HepG2 (cell line): Measurements from ENCODE around the gene SLC12A5. TPM values are rescaled to one million over a fixed set of nuclear protein-coding genes. Genes with fewer than 3 reads are reported as not detected.

Source experiments
- HDAC2 ChIP-seq: sonication (generic); formaldehyde crosslinking; IDR thresholded peaks from 2 replicates; pipeline ENCODE4 v1.4.0; 2020; ENCODE audit warnings: missing genetic modification reagents
- MAZ ChIP-seq, 2 experiments: sonication (generic) in 1 of 2; formaldehyde crosslinking in 1 of 2; IDR thresholded peaks; 2 replicates each; pipeline versions ENCODE4 v1.5.0 to v1.6.1; 2012 to 2020; ENCODE audit warnings: low read depth in 2 of 2, mild to moderate bottlenecking in 2 of 2, borderline replicate concordance in 1 of 2, improper control_type of control experiment in 1 of 2, low read length in 1 of 2, missing genetic modification reagents in 1 of 2, moderate library complexity in 1 of 2
- NCOA2 ChIP-seq: sonication (generic); formaldehyde crosslinking; IDR thresholded peaks from 2 replicates; pipeline ENCODE4 v1.8.0; 2022; ENCODE audit warnings: inconsistent platforms
- NFIB ChIP-seq: sonication (generic); formaldehyde crosslinking; IDR thresholded peaks from 2 replicates; pipeline ENCODE4 v1.9.0; 2021; ENCODE audit warnings: missing genetic modification reagents, mild to moderate bottlenecking, borderline replicate concordance
- NR2C2 ChIP-seq: sonication (generic); formaldehyde crosslinking; IDR thresholded peaks from 2 replicates; pipeline ENCODE4 v1.4.0; 2020; ENCODE audit warnings: missing genetic modification reagents, mild to moderate bottlenecking, moderate library complexity, borderline replicate concordance
- PHF8 ChIP-seq: sonication (generic); formaldehyde crosslinking; IDR thresholded peaks from 2 replicates; pipeline ENCODE4 v1.5.0; 2020; ENCODE audit warnings: missing genetic modification reagents
- REST ChIP-seq, 2 experiments: IDR thresholded peaks; 2 replicates each; pipeline ENCODE4 v1.6.1; 2011 to 2012; ENCODE audit warnings: low read length in 2 of 2, borderline replicate concordance in 1 of 2, low read depth in 1 of 2, mild to moderate bottlenecking in 1 of 2, moderate library complexity in 1 of 2
- SOX13 ChIP-seq, 3 experiments: fragments of 450-650 bp in 1 of 3; sonication (generic) in 1 of 3; formaldehyde crosslinking in 1 of 3; IDR thresholded peaks in 2 of 3; conservative IDR thresholded peaks in 1 of 3; 2 replicates each; pipeline versions ENCODE4 v1.5.0 to v1.6.1; 2016 to 2020; ENCODE audit warnings: antibody characterized with exemption in 1 of 3, mild to moderate bottlenecking in 1 of 3, missing compliant biosample characterization in 1 of 3, missing genetic modification reagents in 1 of 3, moderate library complexity in 1 of 3
- SRSF9 ChIP-seq: fragments of 200-400 bp; formaldehyde crosslinking; IDR thresholded peaks from 2 replicates; pipeline ENCODE4 v1.6.1; 2018; ENCODE audit warnings: borderline replicate concordance, mild to moderate bottlenecking, low read depth, low read length; ENCODE audit not compliant: insufficient read depth, poor library complexity, severe bottlenecking
- TBL1XR1 ChIP-seq: fragments of 150-350 bp; IDR thresholded peaks from 2 replicates; pipeline ENCODE4 v1.6.1; 2014; ENCODE audit warnings: borderline replicate concordance, low read length; ENCODE audit not compliant: partially characterized antibody
- ZFP1 ChIP-seq: IDR thresholded peaks from 2 replicates; pipeline ENCODE4 v1.6.1; 2016
- ZNF142 ChIP-seq: sonication (generic); formaldehyde crosslinking; IDR thresholded peaks from 2 replicates; pipeline ENCODE4 v1.4.0; 2020; ENCODE audit warnings: missing genetic modification reagents
- ZNF224 ChIP-seq: sonication (generic); formaldehyde crosslinking; IDR thresholded peaks from 2 replicates; pipeline ENCODE4 v1.5.0; 2020; ENCODE audit warnings: mild to moderate bottlenecking, missing genetic modification reagents
- ZNF616 ChIP-seq: sonication (generic); formaldehyde crosslinking; IDR thresholded peaks from 2 replicates; pipeline ENCODE4 v1.5.0; 2020; ENCODE audit warnings: low read depth, mild to moderate bottlenecking, missing genetic modification reagents
- polyA plus RNA-seq, 8 experiments: library from polyadenylated mRNA; depleted of rRNA in 3 of 8; stranded (reverse) in 7 of 8; unstranded in 1 of 8; fragments of >200 nt; fragmentation: Illumina TruSeq in 4 of 8; extraction: Trizol in 4 of 8; gene quantifications; 2 replicates each; pipeline versions ENCODE4 v1.2.1 to v1.2.3, GENCODE V29; 2011 to 2016; ENCODE audit warnings: low read depth in 4 of 8, missing spikeins in 1 of 8, mixed read lengths in 1 of 8; ENCODE audit not compliant: insufficient read depth in 1 of 8
- total RNA-seq, 5 experiments: library from RNA; depleted of rRNA; stranded (reverse); fragments of >200 nt; fragmentation: Illumina TruSeq; extraction: Trizol; gene quantifications; 2 replicates each; pipeline ENCODE4 v1.2.3, GENCODE V29; 2016; ENCODE audit warnings: low read depth in 1 of 5
- TF ChIP-seq, protein P1 (sequence below): sonication (generic); formaldehyde crosslinking; IDR thresholded peaks from 2 replicates; pipeline ENCODE4 v1.8.1; 2023; ENCODE audit warnings: mild to moderate bottlenecking, inconsistent platforms, moderate library complexity, missing genetic modification reagents, borderline replicate concordance

Gene SLC12A5
- total and polyA plus RNA-seq, 2 of the 13 experiments (the other 11 are each of a cell fraction or from before 2014, with no cell fraction given) = 4.3 to 5.4 TPM

- TF ChIP-seq SOX13 (IDR thresholded peaks at IDR 0.05) (peak; percentile 71), SOX13 (CRISPR knock-in tag; conservative IDR thresholded peaks at IDR 0.05 in 1 of 2, IDR thresholded peaks at IDR 0.05 in 1 of 2) (peak in 1 of 2 experiments; percentile 94; a peak in 2 of 4 replicates), SRSF9 (no peak), ZNF224 (CRISPR knock-in tag) (no peak; the same call in 1 of the 2 replicates), ZNF142 (CRISPR knock-in tag) (0 out of 2 replicates have a peak, but pooled peaks have one; percentile 23), ZNF616 (CRISPR knock-in tag) (no peak), REST (IDR thresholded peaks at IDR 0.05; ENCODE audit: borderline replicate concordance in 1 of 2, low read depth in 1 of 2, low read length in 2 of 2) (peak in 1 of 2 experiments; percentile 36; a peak in 1 of 4 replicates), NR2C2 (peak; percentile 69), NFIB (CRISPR knock-in tag) (peak; percentile 74; the same call in 1 of the 2 replicates), MAZ (IDR thresholded peaks at IDR 0.05; ENCODE audit: borderline replicate concordance, low read depth, low read length) (0 out of 2 replicates have a peak, but pooled peaks have one; percentile 51), MAZ (CRISPR knock-in tag; IDR thresholded peaks at IDR 0.05; ENCODE audit: low read depth) (0 out of 2 replicates have a peak, but pooled peaks have one; percentile 42), ZFP1 (CRISPR knock-in tag) (no peak), HDAC2 (CRISPR knock-in tag) (peak; percentile 92), PHF8 (CRISPR knock-in tag) (0 out of 2 replicates have a peak, but pooled peaks have one; percentile 11), TBL1XR1 (peak; percentile 79), NCOA2 (CRISPR knock-in tag) (peak; percentile 70)
- TF ChIP-seq, protein P1, sequence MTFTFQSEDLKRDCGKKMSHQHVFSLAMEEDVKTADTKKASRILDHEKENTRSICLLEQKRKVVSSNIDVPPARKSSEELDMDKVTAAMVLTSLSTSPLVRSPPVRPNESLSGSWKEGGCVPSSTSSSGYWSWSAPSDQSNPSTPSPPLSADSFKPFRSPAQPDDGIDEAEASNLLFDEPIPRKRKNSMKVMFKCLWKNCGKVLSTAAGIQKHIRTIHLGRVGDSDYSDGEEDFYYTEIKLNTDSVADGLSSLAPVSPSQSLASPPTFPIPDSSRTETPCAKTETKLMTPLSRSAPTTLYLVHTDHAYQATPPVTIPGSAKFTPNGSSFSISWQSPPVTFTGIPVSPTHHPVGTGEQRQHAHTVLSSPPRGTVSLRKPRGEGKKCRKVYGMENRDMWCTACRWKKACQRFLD (CRISPR knock-in tag) = no peak
Measured at GRCh38 chr20:46014517-46015396, 14.3 kb upstream of the SLC12A5 start (continued).
